HepG2 (cell line): Measurements from ENCODE around the gene RBM14. TPM values are rescaled to one million over a fixed set of nuclear protein-coding genes. Genes with fewer than 3 reads are reported as not detected.
A peak's percentile ranks its signal among the peaks of the same experiment; 100 is the strongest.

Experiments used
- HNF4A ChIP-seq: sonication (generic); formaldehyde crosslinking; IDR thresholded peaks from 2 replicates; pipeline ENCODE4 v1.4.0; 2020; ENCODE audit warnings: missing genetic modification reagents
- ZFP36L1 ChIP-seq: sonication (generic); formaldehyde crosslinking; IDR thresholded peaks from 2 replicates; pipeline ENCODE4 v1.8.0; 2022; ENCODE audit warnings: mild to moderate bottlenecking, missing genetic modification reagents, moderate library complexity
- ZNF724P ChIP-seq: sonication (generic); formaldehyde crosslinking; IDR thresholded peaks from 2 replicates; pipeline ENCODE4 v1.8.0; 2022; ENCODE audit warnings: missing genetic modification reagents, borderline replicate concordance
- ZNF792 ChIP-seq: IDR thresholded peaks from 2 replicates; pipeline ENCODE4 v1.6.1; 2016
- ZSCAN21 ChIP-seq: sonication (generic); formaldehyde crosslinking; IDR thresholded peaks from 2 replicates; pipeline ENCODE4 v1.8.0; 2022; ENCODE audit warnings: mild to moderate bottlenecking, missing genetic modification reagents, moderate library complexity, borderline replicate concordance
- polyA plus RNA-seq, 8 experiments: library from polyadenylated mRNA; depleted of rRNA in 3 of 8; stranded (reverse) in 7 of 8; unstranded in 1 of 8; fragments of >200 nt; fragmentation: Illumina TruSeq in 4 of 8; extraction: Trizol in 4 of 8; gene quantifications; 2 replicates each; pipeline versions ENCODE4 v1.2.1 to v1.2.3, GENCODE V29; 2011 to 2016; ENCODE audit warnings: low read depth in 4 of 8, missing spikeins in 1 of 8, mixed read lengths in 1 of 8; ENCODE audit not compliant: insufficient read depth in 1 of 8
- total RNA-seq, 5 experiments: library from RNA; depleted of rRNA; stranded (reverse); fragments of >200 nt; fragmentation: Illumina TruSeq; extraction: Trizol; gene quantifications; 2 replicates each; pipeline ENCODE4 v1.2.3, GENCODE V29; 2016; ENCODE audit warnings: low read depth in 1 of 5
- TF ChIP-seq, protein P1 (sequence below): sonication (generic); formaldehyde crosslinking; IDR thresholded peaks from 2 replicates; pipeline ENCODE4 v1.4.0; 2020; ENCODE audit warnings: low read depth, missing genetic modification reagents
- TF ChIP-seq, protein P2 (sequence below): sonication (generic); formaldehyde crosslinking; IDR thresholded peaks from 2 replicates; pipeline ENCODE4 v1.4.0; 2020; ENCODE audit warnings: missing genetic modification reagents; ENCODE audit errors: not compliant biosample characterization
- TF ChIP-seq, protein P3 (sequence below): IDR thresholded peaks from 2 replicates; pipeline ENCODE4 v1.6.1; 2016; ENCODE audit warnings: mild to moderate bottlenecking
- TF ChIP-seq, protein P4 (sequence below): sonication (generic); formaldehyde crosslinking; IDR thresholded peaks from 2 replicates; pipeline ENCODE4 v1.4.0; 2020; ENCODE audit warnings: missing genetic modification reagents, borderline replicate concordance
- TF ChIP-seq, protein P5 (sequence below): sonication (generic); formaldehyde crosslinking; IDR thresholded peaks from 2 replicates; pipeline ENCODE4 v1.4.0; 2020; ENCODE audit warnings: missing genetic modification reagents

RBM14 gene
- total and polyA plus RNA-seq, 2 of the 13 experiments (the other 11 are each of a cell fraction or from before 2014, with no cell fraction given) = 12.7 to 44.1 TPM

DNA sequence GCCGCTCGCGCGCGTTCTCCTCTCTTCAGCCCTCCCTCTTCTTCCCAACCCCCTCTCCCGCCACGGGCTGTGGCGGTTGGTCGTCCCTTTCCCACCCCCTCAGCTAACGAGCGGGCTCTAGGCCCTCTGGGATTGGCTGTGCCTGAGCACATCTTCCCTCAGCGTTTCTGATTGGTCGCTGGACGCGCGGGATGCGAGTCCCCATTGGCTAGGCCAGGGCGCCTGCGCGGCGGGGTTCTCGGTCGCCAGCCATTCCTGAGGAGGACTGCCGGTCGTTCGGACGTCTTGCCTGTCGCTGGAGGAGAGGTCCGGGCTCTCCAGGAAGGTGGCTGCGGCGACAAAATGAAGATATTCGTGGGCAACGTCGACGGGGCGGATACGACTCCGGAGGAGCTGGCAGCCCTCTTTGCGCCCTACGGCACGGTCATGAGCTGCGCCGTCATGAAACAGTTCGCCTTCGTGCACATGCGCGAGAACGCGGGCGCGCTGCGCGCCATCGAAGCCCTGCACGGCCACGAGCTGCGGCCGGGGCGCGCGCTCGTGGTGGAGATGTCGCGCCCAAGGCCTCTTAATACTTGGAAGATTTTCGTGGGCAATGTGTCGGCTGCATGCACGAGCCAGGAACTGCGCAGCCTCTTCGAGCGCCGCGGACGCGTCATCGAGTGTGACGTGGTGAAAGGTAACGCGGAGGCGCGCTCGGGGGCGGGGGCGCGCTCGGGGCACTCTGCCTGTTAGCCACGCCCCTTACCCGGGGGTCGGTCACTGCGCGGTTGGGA lies at the start of gene RBM14 (continued):
- TF ChIP-seq, protein P1, sequence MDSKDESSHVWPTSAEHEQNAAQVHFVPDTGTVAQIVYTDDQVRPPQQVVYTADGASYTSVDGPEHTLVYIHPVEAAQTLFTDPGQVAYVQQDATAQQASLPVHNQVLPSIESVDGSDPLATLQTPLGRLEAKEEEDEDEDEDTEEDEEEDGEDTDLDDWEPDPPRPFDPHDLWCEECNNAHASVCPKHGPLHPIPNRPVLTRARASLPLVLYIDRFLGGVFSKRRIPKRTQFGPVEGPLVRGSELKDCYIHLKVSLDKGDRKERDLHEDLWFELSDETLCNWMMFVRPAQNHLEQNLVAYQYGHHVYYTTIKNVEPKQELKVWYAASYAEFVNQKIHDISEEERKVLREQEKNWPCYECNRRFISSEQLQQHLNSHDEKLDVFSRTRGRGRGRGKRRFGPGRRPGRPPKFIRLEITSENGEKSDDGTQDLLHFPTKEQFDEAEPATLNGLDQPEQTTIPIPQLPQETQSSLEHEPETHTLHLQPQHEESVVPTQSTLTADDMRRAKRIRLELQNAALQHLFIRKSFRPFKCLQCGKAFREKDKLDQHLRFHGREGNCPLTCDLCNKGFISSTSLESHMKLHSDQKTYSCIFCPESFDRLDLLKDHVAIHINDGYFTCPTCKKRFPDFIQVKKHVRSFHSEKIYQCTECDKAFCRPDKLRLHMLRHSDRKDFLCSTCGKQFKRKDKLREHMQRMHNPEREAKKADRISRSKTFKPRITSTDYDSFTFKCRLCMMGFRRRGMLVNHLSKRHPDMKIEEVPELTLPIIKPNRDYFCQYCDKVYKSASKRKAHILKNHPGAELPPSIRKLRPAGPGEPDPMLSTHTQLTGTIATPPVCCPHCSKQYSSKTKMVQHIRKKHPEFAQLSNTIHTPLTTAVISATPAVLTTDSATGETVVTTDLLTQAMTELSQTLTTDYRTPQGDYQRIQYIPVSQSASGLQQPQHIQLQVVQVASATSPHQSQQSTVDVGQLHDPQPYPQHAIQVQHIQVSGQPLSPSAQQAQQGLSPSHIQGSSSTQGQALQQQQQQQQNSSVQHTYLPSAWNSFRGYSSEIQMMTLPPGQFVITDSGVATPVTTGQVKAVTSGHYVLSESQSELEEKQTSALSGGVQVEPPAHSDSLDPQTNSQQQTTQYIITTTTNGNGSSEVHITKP (CRISPR knock-in tag) = 0 out of 2 replicates have a peak, but pooled peaks have one; percentile 28
- TF ChIP-seq ZSCAN21 (CRISPR knock-in tag) (no peak; the same call in 1 of the 2 replicates), ZFP36L1 (CRISPR knock-in tag) (no peak), ZNF724P (CRISPR knock-in tag) (peak; percentile 91), HNF4A (CRISPR knock-in tag) (no peak), ZNF792 (peak; percentile 18)
- TF ChIP-seq, protein P2, sequence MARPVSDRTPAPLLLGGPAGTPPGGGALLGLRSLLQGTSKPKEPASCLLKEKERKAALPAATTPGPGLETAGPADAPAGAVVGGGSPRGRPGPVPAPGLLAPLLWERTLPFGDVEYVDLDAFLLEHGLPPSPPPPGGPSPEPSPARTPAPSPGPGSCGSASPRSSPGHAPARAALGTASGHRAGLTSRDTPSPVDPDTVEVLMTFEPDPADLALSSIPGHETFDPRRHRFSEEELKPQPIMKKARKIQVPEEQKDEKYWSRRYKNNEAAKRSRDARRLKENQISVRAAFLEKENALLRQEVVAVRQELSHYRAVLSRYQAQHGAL (CRISPR knock-in tag) = peak; percentile 82
- TF ChIP-seq, protein P3, sequence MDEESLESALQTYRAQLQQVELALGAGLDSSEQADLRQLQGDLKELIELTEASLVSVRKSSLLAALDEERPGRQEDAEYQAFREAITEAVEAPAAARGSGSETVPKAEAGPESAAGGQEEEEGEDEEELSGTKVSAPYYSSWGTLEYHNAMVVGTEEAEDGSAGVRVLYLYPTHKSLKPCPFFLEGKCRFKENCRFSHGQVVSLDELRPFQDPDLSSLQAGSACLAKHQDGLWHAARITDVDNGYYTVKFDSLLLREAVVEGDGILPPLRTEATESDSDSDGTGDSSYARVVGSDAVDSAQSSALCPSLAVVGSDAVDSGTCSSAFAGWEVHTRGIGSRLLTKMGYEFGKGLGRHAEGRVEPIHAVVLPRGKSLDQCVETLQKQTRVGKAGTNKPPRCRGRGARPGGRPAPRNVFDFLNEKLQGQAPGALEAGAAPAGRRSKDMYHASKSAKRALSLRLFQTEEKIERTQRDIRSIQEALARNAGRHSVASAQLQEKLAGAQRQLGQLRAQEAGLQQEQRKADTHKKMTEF (CRISPR knock-in tag) = peak; percentile 78; the same call in 1 of the 2 replicates
- TF ChIP-seq, protein P4, sequence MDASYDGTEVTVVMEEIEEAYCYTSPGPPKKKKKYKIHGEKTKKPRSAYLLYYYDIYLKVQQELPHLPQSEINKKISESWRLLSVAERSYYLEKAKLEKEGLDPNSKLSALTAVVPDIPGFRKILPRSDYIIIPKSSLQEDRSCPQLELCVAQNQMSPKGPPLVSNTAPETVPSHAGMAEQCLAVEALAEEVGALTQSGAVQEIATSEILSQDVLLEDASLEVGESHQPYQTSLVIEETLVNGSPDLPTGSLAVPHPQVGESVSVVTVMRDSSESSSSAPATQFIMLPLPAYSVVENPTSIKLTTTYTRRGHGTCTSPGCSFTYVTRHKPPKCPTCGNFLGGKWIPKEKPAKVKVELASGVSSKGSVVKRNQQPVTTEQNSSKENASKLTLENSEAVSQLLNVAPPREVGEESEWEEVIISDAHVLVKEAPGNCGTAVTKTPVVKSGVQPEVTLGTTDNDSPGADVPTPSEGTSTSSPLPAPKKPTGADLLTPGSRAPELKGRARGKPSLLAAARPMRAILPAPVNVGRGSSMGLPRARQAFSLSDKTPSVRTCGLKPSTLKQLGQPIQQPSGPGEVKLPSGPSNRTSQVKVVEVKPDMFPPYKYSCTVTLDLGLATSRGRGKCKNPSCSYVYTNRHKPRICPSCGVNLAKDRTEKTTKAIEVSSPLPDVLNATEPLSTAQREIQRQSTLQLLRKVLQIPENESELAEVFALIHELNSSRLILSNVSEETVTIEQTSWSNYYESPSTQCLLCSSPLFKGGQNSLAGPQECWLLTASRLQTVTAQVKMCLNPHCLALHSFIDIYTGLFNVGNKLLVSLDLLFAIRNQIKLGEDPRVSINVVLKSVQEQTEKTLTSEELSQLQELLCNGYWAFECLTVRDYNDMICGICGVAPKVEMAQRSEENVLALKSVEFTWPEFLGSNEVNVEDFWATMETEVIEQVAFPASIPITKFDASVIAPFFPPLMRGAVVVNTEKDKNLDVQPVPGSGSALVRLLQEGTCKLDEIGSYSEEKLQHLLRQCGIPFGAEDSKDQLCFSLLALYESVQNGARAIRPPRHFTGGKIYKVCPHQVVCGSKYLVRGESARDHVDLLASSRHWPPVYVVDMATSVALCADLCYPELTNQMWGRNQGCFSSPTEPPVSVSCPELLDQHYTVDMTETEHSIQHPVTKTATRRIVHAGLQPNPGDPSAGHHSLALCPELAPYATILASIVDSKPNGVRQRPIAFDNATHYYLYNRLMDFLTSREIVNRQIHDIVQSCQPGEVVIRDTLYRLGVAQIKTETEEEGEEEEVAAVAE (CRISPR knock-in tag) = peak; percentile 94; the same call in 1 of the 2 replicates
- TF ChIP-seq, protein P5, sequence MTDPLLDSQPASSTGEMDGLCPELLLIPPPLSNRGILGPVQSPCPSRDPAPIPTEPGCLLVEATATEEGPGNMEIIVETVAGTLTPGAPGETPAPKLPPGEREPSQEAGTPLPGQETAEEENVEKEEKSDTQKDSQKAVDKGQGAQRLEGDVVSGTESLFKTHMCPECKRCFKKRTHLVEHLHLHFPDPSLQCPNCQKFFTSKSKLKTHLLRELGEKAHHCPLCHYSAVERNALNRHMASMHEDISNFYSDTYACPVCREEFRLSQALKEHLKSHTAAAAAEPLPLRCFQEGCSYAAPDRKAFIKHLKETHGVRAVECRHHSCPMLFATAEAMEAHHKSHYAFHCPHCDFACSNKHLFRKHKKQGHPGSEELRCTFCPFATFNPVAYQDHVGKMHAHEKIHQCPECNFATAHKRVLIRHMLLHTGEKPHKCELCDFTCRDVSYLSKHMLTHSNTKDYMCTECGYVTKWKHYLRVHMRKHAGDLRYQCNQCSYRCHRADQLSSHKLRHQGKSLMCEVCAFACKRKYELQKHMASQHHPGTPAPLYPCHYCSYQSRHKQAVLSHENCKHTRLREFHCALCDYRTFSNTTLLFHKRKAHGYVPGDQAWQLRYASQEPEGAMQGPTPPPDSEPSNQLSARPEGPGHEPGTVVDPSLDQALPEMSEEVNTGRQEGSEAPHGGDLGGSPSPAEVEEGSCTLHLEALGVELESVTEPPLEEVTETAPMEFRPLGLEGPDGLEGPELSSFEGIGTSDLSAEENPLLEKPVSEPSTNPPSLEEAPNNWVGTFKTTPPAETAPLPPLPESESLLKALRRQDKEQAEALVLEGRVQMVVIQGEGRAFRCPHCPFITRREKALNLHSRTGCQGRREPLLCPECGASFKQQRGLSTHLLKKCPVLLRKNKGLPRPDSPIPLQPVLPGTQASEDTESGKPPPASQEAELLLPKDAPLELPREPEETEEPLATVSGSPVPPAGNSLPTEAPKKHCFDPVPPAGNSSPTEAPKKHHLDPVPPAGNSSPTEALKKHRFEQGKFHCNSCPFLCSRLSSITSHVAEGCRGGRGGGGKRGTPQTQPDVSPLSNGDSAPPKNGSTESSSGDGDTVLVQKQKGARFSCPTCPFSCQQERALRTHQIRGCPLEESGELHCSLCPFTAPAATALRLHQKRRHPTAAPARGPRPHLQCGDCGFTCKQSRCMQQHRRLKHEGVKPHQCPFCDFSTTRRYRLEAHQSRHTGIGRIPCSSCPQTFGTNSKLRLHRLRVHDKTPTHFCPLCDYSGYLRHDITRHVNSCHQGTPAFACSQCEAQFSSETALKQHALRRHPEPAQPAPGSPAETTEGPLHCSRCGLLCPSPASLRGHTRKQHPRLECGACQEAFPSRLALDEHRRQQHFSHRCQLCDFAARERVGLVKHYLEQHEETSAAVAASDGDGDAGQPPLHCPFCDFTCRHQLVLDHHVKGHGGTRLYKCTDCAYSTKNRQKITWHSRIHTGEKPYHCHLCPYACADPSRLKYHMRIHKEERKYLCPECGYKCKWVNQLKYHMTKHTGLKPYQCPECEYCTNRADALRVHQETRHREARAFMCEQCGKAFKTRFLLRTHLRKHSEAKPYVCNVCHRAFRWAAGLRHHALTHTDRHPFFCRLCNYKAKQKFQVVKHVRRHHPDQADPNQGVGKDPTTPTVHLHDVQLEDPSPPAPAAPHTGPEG (CRISPR knock-in tag) = peak; percentile 87
